ENCODE measurements around the gene VPS45. TPM values are rescaled to one million over a fixed set of nuclear protein-coding genes. Genes with fewer than 3 reads are reported as not detected.

VPS45 gene
- polyA plus RNA-seq, 1 experiment: 29.0 TPM

DNA sequence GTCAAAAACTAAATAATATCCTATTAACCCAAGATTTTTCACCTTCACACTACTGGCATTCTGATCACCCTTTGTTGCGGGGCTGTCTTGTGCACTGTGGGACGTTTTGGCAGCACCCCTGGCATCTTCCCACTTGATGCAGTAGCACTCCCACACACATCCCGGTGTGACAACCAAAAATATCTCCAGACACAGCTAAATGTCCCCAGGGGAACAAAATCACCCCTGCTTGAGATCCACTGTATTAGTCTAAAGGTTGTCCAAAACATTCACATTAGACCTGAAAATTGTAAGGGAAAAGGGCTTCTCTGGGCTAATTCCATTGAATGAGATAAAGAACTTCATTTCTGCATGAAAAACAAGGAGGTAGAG lies 120.0 kb downstream of the VPS45 start:
- H3K36me3 ChIP-seq (ENCODE audit: control insufficient read depth, insufficient read depth, low read length): no peaks in the 10 kb centered on the region
- H3K27me3 ChIP-seq (ENCODE audit: control insufficient read depth, insufficient read depth, low read length): no peaks in the 10 kb centered on the region
- ChIA-PET POLR2A (interaction anchor here (0.7 to 1.0 kb wide), 2 partner anchors 300 to 301 kb away, joined by 8 to 15 read pairs; a partner anchor contains a TSS), CTCF (interaction anchor here (0.6 to 3.5 kb wide), 20 partner anchors 10 to 229 kb away, joined by 3 to 26 read pairs (median 4); partner anchors contain the start of gene PLEKHO1)
- TF ChIP-seq, protein P1, sequence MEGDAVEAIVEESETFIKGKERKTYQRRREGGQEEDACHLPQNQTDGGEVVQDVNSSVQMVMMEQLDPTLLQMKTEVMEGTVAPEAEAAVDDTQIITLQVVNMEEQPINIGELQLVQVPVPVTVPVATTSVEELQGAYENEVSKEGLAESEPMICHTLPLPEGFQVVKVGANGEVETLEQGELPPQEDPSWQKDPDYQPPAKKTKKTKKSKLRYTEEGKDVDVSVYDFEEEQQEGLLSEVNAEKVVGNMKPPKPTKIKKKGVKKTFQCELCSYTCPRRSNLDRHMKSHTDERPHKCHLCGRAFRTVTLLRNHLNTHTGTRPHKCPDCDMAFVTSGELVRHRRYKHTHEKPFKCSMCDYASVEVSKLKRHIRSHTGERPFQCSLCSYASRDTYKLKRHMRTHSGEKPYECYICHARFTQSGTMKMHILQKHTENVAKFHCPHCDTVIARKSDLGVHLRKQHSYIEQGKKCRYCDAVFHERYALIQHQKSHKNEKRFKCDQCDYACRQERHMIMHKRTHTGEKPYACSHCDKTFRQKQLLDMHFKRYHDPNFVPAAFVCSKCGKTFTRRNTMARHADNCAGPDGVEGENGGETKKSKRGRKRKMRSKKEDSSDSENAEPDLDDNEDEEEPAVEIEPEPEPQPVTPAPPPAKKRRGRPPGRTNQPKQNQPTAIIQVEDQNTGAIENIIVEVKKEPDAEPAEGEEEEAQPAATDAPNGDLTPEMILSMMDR (IDR thresholded peaks at IDR 0.05; ENCODE audit: insufficient read depth, low read depth, low read length): no peak
- no peak overlapping the region for H3K4me3 ChIP-seq (ENCODE audit: low read depth, low read length)
- no peak for DNase-seq (ENCODE audit: low read depth)

DNA sequence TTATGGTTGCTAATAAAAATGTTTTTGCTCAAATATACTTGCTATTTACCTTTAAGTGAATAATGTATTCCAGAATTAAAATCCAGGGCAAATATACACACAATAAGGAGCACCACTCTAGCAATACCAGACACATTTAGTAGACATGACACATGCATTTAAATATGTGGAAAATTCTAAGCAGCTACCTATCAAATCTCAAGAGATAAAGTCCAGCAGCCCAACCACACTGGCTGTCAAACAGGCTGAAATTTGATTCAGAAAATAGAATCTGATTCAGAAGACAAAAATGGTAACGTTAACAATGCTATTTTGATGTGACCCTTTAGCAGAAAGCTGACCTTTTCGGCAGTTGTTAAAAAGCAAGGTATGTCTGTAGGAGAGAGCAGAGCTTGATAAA lies 124.4 kb downstream of the VPS45 start:
- Histone ChIP-seq H3K4me3 (ENCODE audit: low read depth, low read length) (no peak overlapping the region), H3K27me3 (ENCODE audit: control insufficient read depth, insufficient read depth, low read length) (no peaks in the 10 kb centered on the region), H3K36me3 (ENCODE audit: control insufficient read depth, insufficient read depth, low read length) (no peaks in the 10 kb centered on the region)
- no peak for DNase-seq (ENCODE audit: low read depth)
- ChIA-PET CTCF (interaction anchor here (0.6 kb wide), 1 partner anchor 11 kb away, joined by 4 read pairs; no protein-coding TSS in a partner anchor), POLR2A (interaction anchor here (0.5 kb wide), 1 partner anchor 125 kb away, joined by 4 read pairs; the partner anchor contains the start of gene VPS45)
- TF ChIP-seq, protein P1 (IDR thresholded peaks at IDR 0.05; ENCODE audit: insufficient read depth, low read depth, low read length): no peak

DNA sequence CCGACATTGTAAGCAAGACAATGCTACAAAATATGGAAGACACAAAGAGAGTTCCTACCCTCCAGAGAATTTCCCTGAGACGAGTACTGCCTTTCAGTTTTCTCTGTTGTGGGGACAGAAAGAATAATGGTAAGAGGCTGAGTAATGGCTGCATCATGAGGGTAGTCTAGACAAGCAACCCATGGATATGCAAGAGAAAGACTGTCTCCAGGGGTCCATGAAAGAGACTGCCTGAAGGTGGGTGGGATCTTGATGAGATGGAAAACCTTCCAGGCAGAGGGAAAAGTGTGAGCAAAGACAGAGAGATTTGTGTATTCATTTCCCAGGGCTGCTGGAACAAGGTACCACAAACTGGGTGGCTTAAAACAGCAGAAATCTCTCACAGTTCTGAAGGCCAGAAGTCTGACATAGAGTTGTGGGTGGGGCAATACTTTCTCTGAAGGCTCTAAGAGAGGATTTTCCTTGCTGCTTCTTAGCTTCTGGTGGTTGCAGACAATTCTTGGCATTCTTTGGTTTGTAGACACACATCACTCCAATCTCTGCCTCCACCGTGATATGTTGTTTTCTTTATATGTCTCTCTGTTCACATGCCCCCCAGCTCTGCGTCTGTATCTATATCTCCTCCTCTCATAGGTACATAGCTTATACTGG lies 126.9 kb downstream of the VPS45 start:
- no peaks in the 10 kb centered on the region for H3K27me3 ChIP-seq (ENCODE audit: control insufficient read depth, insufficient read depth, low read length)
- H3K36me3 ChIP-seq (ENCODE audit: control insufficient read depth, insufficient read depth, low read length): no peaks in the 10 kb centered on the region
- no peak for DNase-seq (ENCODE audit: low read depth)
- TF ChIP-seq, protein P1 (IDR thresholded peaks at IDR 0.05; ENCODE audit: insufficient read depth, low read depth, low read length): no peak
- CTCF ChIA-PET: interaction anchor here (1.2 to 1.4 kb wide), 2 partner anchors 14 to 29 kb away, joined by 3 to 5 read pairs; no protein-coding TSS in a partner anchor
- POLR2A ChIA-PET: interaction anchor here (0.6 kb wide), 2 partner anchors 45 to 261 kb away, joined by 3 to 32 read pairs; partner anchors contain the start of gene PLEKHO1
- no peak overlapping the region for H3K4me3 ChIP-seq (ENCODE audit: low read depth, low read length)

Other genes with a start within 250 kb of the VPS45 start
- gene BOLA1, start 168.2 kb upstream of the VPS45 start, polyA plus RNA-seq (2011; rRNA removed): 15.1 and 21.0 TPM in 2 replicates
- gene SV2A, start 149.9 kb upstream of the VPS45 start, polyA plus RNA-seq (2011; rRNA removed): 21.2 and 25.4 TPM in 2 replicates
- 37.8 and 37.9 TPM in 2 replicates for gene SF3B4, start 140.0 kb upstream of the VPS45 start, polyA plus RNA-seq (2011; rRNA removed)
- 14.3 and 14.5 TPM in 2 replicates for gene MTMR11, start 130.9 kb upstream of the VPS45 start, polyA plus RNA-seq (2011; rRNA removed)
- gene OTUD7B, start 57.0 kb upstream of the VPS45 start, polyA plus RNA-seq (2011; rRNA removed): 9.3 and 10.1 TPM in 2 replicates
- gene PLEKHO1, start 82.1 kb downstream of the VPS45 start, polyA plus RNA-seq (2011; rRNA removed): 27.9 and 41.3 TPM in 2 replicates
- gene ANP32E, start 168.3 kb downstream of the VPS45 start, polyA plus RNA-seq (2011; rRNA removed): 6.1 and 14.8 TPM in 2 replicates
- gene CA14, start 190.0 kb downstream of the VPS45 start, polyA plus RNA-seq (2011; rRNA removed): not detected in 2 replicates
- gene APH1A, start 201.2 kb downstream of the VPS45 start, polyA plus RNA-seq (2011; rRNA removed): 156 and 172 TPM in 2 replicates
- 9.4 and 17.1 TPM in 2 replicates for gene C1orf54, start 205.0 kb downstream of the VPS45 start, polyA plus RNA-seq (2011; rRNA removed)
- 17.2 and 18.7 TPM in 2 replicates for gene CIART, start 214.8 kb downstream of the VPS45 start, polyA plus RNA-seq (2011; rRNA removed)
- 30.5 and 69.2 TPM in 2 replicates for gene MRPS21, start 226.1 kb downstream of the VPS45 start, polyA plus RNA-seq (2011; rRNA removed)